NCI-H774 (cell line): Measurements from ENCODE around the gene EDAR.

Experiments
- DNase-seq: peaks from one replicate; lab custom pipeline; 2025; lab: John Stamatoyannopoulos, UW

The EDAR gene

DNA sequence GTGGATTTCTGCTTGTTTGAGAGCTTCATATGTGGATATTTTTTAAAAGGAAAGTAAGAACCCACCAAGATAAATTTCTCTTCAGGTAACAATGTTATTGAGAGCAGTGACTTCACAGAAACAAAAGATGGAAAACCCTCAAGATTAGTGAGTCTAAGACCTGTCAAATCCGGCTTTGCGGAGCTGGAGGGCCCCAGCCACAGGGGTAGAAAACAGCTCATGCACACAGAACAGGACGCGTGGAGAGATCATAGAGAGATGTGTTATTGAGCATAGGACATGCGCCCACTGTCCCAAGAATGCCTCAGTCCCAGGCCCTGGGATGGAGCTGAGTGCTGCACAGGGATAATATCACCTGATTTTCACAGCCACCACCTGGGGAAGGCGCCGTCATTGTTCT is 21.3 kb downstream of the EDAR start:
- no peak for DNase-seq

- no peak for DNase-seq
These were observed 23.3 kb downstream of the EDAR start for GRCh38 chr2:108965540-108966289.

- DNase-seq: no peak
These were observed 26.0 kb downstream of the EDAR start for GRCh38 chr2:108963057-108963456.

- DNase-seq: no peak
These were observed 27.2 kb downstream of the EDAR start for GRCh38 chr2:108961796-108962195.

DNA sequence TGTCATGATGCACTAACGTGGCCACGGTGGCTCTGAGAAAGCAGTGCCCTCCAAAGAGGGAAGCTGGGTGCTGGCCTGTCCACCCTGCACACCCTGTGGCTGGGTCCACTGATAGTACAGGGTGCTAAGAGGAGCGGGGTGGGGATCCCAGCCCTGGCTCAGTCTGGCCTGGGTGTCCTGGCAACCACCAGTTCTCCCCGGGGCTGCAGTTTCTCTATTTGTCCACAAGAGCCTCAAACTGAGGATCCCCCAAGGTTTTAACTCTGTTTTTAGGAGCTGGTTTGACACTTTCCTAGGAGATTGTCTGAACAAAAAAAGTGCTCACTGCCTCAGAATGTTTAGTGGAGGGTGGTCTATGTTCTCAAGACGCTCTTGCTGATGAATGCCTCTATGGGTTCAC is 29.0 kb downstream of the EDAR start:
- no peak for DNase-seq

DNA sequence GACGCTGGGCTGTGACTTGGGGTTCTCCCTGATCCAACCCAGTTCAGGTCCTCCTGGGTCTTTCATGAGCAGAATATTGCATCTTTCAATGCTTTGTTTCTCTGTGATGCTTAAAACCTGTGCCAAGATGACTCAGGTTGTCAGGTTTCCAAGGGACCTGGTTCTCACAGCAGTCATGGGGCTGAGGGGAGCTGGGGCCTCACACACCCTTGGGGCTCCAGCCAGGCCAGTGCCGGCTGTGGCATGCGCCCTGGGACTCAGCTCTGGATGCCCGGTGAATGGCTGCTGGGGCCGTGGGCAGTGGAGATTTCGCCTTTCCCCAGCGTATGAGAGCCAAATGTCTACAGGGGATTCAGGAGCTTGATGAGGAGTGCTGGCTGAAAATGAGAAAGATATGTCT is 29.6 kb downstream of the EDAR start:
- DNase-seq: no peak

DNA sequence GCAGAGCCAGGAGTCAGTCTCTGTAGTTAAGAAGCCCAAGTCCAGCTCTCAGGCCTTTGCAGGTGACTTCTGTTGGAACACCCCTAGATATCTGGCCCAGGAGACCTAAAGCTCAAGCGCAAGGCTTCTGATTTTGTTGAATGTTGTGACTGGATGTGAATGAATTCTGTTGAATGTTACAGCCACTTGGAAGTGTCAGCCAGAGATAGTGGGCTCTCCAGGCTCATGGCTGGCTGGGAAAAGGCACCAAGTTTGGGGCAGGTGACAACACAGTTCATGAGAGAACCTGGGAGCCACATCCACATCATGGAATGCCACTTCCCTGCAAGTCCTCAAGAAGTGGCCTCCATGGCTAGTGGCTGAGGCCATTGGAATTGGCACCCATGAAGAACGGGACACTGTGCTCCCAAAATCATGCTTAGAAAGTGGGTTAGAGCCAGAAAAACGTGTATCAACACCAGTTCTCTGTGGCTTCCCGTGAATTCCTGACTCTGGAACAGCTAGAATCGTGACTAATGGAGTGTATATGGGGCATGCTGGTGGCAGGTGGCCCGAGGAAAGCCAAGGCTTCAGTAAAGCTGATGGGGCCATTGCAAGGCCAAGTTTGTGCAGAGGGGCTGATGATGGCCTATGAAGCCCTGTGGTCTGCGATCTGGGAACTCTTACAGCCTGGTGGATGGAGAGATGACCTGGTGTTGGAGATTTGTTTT is 30.2 kb downstream of the EDAR start:
- no peak for DNase-seq

DNA sequence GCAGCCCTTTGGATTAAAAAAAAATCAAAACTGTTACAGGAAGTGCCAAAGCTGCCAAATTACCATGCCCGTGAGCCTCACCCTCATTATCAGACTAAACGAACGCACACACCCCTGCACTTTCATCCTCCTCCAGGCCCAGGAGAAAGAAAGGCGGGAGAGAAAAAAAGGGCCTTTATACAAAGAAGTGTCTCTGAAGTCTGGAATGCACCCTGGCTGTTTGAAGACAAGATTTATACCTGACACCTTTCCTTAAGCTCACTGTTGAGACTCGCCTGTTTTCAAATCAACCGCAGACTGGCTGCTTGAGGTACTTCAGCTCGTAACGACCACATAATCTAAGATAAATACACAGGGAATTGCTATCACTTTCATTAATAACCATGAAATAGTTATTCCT is 31.0 kb downstream of the EDAR start:
- DNase-seq: no peak

DNA sequence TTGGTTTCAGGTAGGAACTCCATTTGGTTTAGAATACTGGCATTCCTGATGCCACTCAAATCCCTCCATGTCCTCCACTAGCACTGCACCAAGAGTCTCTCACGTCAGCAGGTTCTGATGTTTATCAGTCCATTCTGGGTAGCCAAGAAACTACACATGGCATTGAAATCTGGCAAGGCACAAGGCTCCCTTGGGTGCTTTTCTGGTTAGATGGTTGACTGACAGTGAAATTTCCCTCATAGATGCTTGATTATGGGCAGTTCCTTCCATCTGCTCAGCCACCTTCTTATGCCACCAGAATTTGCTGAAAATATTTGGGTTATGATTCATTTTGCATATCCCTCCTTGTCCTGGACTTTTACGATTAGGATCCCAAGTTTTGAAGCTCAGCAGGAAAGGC is 32.6 kb downstream of the EDAR start:
- DNase-seq: no peak

GRCh38 chr2:108950369-108951135 is 38.5 kb downstream of the EDAR start:
- no peak for DNase-seq

GRCh38 chr2:108949316-108950239 is 39.4 kb downstream of the EDAR start:
- DNase-seq: no peak

GRCh38 chr2:108947271-108947907 is 41.6 kb downstream of the EDAR start:
- DNase-seq: no peak

DNA sequence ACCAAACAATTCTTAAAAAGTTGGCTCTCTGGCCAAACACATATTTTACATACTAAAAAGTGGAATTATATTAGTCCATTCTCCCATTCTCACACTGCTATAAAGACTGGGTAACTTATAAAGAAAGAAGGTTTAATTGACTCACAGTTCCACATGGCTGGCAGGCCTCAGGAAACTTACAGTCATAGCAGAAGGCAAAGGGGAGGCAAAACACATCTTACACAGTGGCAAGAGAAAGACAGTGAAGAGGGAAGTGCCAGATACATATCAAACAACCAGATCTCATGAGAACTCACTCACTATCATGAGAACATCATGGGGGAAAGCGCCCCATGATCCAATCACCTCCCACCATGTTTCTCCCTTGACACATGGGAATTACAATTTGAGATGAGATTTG is 42.6 kb downstream of the EDAR start:
- DNase-seq: no peak

- no peak for DNase-seq
These were observed 43.1 kb downstream of the EDAR start for GRCh38 chr2:108945969-108946368.

DNA sequence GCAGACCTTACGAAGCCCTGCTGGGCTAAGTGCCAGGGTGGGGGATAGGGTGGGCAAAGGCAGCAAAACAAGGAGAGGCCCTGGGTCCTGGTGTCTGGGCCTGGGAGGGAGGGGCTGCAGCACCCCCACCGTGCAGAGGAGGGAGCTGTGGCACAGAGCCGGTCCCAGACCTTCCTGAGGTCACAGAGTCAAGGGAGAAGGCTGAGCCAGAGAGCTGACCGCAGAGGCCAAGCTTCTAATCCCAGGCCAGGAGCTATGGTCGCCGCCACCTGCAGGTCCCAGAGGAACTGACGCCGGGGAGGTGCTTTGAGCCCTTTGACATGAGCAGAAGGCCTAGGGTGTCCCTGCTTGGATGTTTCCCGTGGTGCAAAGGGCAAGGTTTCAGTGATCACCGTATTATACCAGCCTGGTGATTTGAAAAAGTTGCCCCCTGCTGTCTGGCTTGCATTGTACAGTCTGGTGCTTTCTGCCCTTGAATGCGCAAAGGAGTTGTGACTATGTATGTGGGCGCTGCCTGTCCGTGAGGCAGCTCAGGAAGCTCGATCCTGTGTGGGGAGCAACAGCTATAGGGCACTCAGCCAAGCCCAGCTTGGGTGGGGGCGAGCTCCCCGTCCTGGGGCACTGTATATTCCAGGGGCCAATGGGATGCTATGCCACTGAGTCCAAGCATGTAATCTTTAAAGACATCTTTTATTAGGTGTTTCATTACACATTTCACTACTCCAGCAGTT is 44.3 kb downstream of the EDAR start:
- no peak for DNase-seq

DNA sequence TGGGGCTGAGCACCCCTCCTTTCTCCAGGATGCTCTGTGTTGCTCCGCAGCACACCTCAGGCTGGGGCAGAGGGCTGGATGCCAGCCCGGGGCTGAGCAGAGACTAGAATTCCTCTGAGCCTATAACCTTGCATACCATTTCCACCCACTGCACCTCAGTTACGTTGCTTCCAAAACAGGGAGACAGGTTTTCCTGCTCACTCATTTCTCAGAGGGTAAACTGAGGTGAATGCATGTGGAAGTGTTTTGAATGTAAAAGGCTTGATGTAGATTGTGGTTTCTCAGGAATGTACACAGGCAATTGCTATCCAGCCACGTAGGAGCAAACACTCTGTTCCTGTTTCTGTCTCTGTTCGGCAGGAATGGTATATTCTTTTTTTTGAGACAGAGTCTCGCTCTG is 45.3 kb downstream of the EDAR start:
- no peak for DNase-seq

- DNase-seq: no peak
These were observed 46.1 kb downstream of the EDAR start for GRCh38 chr2:108942888-108943287.

- no peak for DNase-seq
These were observed 46.7 kb downstream of the EDAR start for GRCh38 chr2:108942231-108942825.

DNA sequence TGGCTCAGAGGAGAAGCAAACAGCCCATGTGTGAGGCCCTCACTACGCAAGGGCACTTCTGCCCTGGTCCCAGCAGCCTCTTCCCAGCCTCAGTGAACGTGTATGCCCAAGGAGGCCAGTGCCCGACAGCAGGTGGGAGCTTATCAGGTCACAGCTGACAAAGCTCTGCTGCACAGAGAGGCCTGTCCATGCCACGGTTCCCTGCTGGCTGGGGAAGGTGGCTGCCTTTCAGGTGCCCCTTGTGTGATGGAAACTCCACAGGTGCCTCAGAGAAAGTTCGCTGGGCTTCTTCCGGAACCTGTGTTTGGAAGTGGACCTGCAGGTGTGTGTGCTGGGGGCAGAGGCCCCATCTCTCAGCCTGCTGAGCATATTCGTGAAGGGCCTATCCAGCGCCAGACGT is 47.3 kb downstream of the EDAR start:
- no peak for DNase-seq

- DNase-seq: no peak
These were observed 47.8 kb downstream of the EDAR start for GRCh38 chr2:108941161-108941665.
